GM18502 (cell line): ENCODE measurements around the gene NCAPD3.

Experiments
- ATAC-seq: cut with Tn5 transposase; IDR thresholded peaks from one replicate; pipeline ENCODE4 v1.9.1; 2021; ENCODE audit warnings: mild to moderate bottlenecking; ENCODE audit not compliant: unreplicated experiment, poor library complexity

The NCAPD3 gene

GRCh38 chr11:134253188-134253993, 29.6 kb upstream of the NCAPD3 start, which contains the start of the genes ACAD8 and THYN1:
TSS of gene ACAD8 (plus strand) at chr11:134253568. CDS start at chr11:134253601, 33 bp downstream.
TSS of gene THYN1 (minus strand) at chr11:134253352. CDS start at chr11:134252882, 470 bp downstream.
- peak; percentile 99 for ATAC-seq

GRCh38 chr11:134252346-134253187, 28.8 kb upstream of the NCAPD3 start:
- ATAC-seq: peak; percentile 32

GRCh38 chr11:134250675-134251074, 26.9 kb upstream of the NCAPD3 start:
- no peak for ATAC-seq

DNA sequence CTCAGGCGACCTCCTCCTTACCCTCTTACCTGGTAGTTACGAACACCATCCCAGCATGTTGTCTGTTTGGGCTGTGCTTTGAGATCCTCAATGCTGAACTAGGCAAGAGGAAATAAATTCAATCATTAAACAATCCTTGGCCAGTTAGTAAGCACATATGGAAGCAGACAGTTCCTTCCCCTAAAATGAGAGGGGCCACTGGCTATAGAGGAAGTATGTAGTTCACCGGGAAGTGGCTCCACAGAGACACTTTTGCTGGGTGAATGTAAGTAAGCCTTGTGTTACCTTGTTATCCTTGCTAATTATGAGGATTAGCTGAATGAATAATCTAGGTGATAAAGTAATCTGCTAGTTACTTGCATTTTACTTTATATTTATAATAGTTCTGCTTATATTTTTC, 26.5 kb upstream of the NCAPD3 start:
- no peak for ATAC-seq

GRCh38 chr11:134248910-134249480, 25.2 kb upstream of the NCAPD3 start:
- no peak for ATAC-seq

DNA sequence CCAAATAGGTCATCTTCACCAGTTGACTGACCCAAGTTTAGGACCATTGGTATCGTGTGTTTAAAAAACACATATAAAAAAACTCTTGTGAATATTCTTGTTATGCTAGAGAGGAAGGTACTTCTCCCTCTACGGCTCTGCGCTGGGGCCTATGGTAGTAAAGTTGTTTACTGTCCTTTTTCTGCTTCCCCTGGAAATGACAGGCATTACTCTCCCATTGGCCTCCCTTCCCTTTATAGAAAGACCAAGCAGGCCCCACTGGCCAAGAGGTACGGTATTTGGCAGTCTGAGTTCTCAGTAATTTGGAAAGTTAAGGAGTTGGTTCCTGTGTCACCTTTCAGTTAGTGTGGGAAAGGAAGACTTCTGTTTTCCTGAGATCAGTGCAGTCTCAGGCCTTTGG, 22.9 kb upstream of the NCAPD3 start:
- ATAC-seq: no peak

DNA sequence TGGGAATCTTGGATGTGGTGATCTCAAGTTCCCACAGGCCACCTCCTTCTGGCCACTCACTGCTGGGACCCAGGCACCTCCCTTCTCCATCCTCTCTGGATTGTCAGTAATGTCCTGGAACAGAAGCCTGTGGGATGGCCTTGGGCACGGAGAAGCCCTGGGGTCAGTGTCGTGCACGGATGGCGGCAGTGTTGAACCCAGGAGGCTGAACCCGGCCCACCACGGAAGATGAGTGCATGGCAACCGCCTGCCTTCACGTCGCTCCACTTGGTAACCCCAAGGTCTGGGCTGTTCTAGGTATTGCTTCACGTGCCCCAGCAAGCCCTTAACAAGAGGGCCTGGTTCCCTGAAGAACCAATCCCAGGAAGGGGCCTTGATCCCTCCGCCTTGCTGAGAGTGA, 22.3 kb upstream of the NCAPD3 start:
- no peak for ATAC-seq

DNA sequence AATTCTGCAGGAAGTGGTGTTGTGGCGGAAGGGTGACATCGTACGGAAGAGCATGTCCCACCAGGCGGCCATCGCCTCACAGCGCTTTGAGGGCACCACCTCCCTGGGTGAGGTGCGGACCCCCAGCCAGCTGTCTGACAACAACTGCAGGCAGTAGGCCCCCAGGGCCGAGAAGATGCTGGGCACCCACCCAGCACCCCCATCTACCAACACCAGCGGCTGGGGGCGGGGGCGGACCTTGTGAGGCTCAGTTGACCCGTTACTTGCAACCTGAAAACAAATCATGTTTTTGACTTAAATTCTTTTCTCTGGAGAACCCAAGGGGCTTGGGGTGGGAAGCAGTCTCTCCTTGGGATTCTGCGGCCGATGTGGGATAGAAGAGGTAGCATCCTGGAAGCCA, 21.7 kb upstream of the NCAPD3 start:
- no peak for ATAC-seq

GRCh38 chr11:134244593-134244992, 20.8 kb upstream of the NCAPD3 start:
- ATAC-seq: peak; percentile 84

- ATAC-seq: no peak
These were observed 20.1 kb upstream of the NCAPD3 start for GRCh38 chr11:134243913-134244312.

- no peak for ATAC-seq
These were observed 18.6 kb upstream of the NCAPD3 start for GRCh38 chr11:134242376-134242775.

GRCh38 chr11:134240592-134240991, 16.8 kb upstream of the NCAPD3 start:
- ATAC-seq: no peak

DNA sequence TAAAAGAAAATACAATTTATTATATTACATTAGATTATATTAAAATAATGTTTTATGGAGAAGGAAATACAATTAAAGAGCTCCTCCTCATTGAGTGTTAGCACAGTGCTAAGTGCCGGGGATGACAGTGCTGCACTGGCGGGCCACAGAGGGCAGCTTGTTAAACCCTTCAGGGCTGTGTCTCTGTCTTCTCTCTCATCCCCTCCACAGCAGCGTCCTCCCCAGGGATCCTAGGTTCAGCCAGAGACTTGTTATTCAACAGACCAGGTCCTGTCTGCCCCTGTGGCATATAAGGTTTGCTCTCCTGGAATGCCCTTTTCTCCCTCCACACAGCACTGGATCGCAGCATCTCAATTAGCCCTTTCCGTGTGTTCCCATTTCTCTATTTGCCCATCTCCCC, 15.2 kb upstream of the NCAPD3 start:
- no peak for ATAC-seq

- ATAC-seq: no peak
These were observed 13.8 kb upstream of the NCAPD3 start for GRCh38 chr11:134237557-134237922.

DNA sequence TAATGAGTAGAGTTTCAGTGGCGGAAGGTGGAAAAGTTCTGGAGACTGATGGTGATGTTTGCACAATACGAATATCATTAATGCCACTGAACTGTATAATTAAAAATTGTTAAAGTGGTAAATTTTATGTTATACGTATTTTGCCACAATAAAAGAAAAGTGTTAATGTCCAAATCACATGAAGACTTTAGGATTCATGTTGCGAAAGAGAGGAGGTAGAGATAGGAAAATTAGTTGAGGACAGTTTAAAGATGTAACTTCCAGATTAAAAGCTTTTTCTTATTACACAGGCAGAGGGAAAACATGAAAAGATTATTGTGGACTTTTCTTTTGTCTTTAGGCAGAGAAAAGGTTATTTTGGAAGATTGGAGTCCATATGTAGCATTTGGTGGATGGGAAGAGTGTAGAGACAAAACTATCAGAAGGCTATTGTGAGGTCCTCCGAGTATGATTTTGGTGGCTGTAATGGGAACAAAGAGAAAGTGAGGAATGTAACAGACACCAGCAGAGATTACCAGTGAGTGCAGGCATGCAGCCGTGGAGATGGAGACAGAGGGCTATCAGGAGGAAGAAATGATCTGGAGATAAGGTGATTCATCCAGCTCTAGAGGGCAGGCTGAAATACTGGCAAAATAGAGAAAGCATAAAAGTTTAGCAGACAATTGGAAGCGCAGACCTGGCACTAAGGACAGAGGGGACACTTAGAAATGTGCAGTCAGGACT, 13.2 kb upstream of the NCAPD3 start:
- no peak for ATAC-seq

GRCh38 chr11:134235399-134235798, 11.6 kb upstream of the NCAPD3 start:
- no peak for ATAC-seq

GRCh38 chr11:134233729-134234179, 10.0 kb upstream of the NCAPD3 start:
- ATAC-seq: no peak

- no peak for ATAC-seq
These were observed 8.3 kb upstream of the NCAPD3 start for GRCh38 chr11:134231958-134232659.

DNA sequence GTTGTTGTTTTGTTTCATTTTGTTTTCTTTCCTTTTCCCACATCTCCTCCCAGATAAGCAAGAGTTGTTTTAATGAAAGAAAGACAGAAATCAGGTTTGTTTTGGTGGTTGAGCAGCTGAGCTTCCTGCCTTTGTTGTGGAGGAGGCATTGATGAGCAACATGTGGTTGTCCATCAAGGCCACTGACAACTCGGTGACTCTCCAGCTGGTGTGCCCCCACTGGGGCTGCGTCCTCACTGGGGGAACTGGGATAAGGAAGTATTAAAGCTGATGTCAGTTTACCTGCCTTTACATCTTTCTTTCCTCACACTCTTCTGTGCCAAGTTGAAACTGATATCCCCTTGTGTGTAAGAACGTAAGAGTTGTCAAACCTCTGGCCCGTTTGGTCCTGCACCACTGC, 6.6 kb upstream of the NCAPD3 start:
- no peak for ATAC-seq
